Liver (tissue), 9 donors: ENCODE results near the gene CLMN. TPM values are rescaled to one million over a fixed set of nuclear protein-coding genes. Genes with fewer than 3 reads are reported as not detected.

ENCODE experiments used
- DNase-seq: peaks from one replicate; pipeline ENCODE4 v3.0.0-alpha.2; 2017; ENCODE audit warnings: low spot score
- H3K27ac ChIP-seq, 2 donors: one replicate each; pipeline ENCODE4 v1.7.0; 2013; ENCODE audit warnings: inconsistent platforms in 2 of 2, low read length in 2 of 2, control low read depth in 1 of 2, low read depth in 1 of 2, mild to moderate bottlenecking in 1 of 2
- H3K27me3 ChIP-seq, 4 donors: one replicate each; pipeline versions ENCODE4 v1.6.1 to v1.7.0; 2013; ENCODE audit warnings: low read length in 3 of 4, inconsistent platforms in 1 of 4, mild to moderate bottlenecking in 1 of 4, moderate library complexity in 1 of 4; ENCODE audit not compliant: control insufficient read depth in 4 of 4, insufficient read depth in 4 of 4
- H3K36me3 ChIP-seq, 4 donors: one replicate each; pipeline versions ENCODE4 v1.6.1 to v1.7.0; 2013; ENCODE audit warnings: low read length in 3 of 4, mild to moderate bottlenecking in 3 of 4, low read depth in 1 of 4, moderate library complexity in 1 of 4; ENCODE audit not compliant: control insufficient read depth in 4 of 4, insufficient read depth in 3 of 4
- H3K4me1 ChIP-seq, 4 donors: one replicate each; pipeline versions ENCODE4 v1.6.1 to v1.7.0; 2013; ENCODE audit warnings: low read length in 3 of 4, mild to moderate bottlenecking in 3 of 4, moderate library complexity in 1 of 4; ENCODE audit not compliant: control insufficient read depth in 4 of 4, insufficient read depth in 4 of 4
- H3K4me3 ChIP-seq, 3 donors: one replicate each; pipeline versions ENCODE4 v1.6.1 to v1.7.0; 2013; ENCODE audit warnings: low read length in 3 of 3, control low read depth in 1 of 3, low read depth in 1 of 3, mild to moderate bottlenecking in 1 of 3
- H3K9ac ChIP-seq, 2 donors: one replicate each; pipeline ENCODE4 v1.7.0; 2013; ENCODE audit warnings: low read length in 2 of 2, mild to moderate bottlenecking in 2 of 2, moderate library complexity in 2 of 2, control low read depth in 1 of 2, low read depth in 1 of 2
- H3K9me3 ChIP-seq, 4 donors: one replicate each; pipeline versions ENCODE4 v1.6.1 to v1.7.0; 2013; ENCODE audit warnings: low read length in 3 of 4; ENCODE audit not compliant: control insufficient read depth in 4 of 4
- EGR1 ChIP-seq, 2 donors: IDR thresholded peaks; 2 replicates each; pipeline ENCODE4 v1.6.1; 2016 to 2018; ENCODE audit warnings: antibody characterized with exemption in 2 of 2, low read depth in 2 of 2
- FOXA1 ChIP-seq: IDR thresholded peaks from 2 replicates; pipeline ENCODE4 v1.6.1; 2016; ENCODE audit warnings: antibody characterized with exemption
- FOXA2 ChIP-seq: IDR thresholded peaks from 2 replicates; pipeline ENCODE4 v1.6.1; 2016; ENCODE audit warnings: antibody characterized with exemption
- GABPA ChIP-seq, 2 donors: IDR thresholded peaks in 1 of 2; conservative IDR thresholded peaks in 1 of 2; 2 replicates each; pipeline ENCODE4 v1.6.1; 2016; ENCODE audit warnings: antibody characterized with exemption in 2 of 2, mild to moderate bottlenecking in 1 of 2, moderate library complexity in 1 of 2
- HNF4A ChIP-seq, 2 donors: conservative IDR thresholded peaks; 2 replicates each; pipeline ENCODE4 v1.6.1; 2016; ENCODE audit warnings: antibody characterized with exemption in 2 of 2, mild to moderate bottlenecking in 2 of 2
- HNF4G ChIP-seq: IDR thresholded peaks from 2 replicates; pipeline ENCODE4 v1.6.1; 2016; ENCODE audit warnings: antibody characterized with exemption
- JUND ChIP-seq, 2 donors: IDR thresholded peaks; 2 replicates each; pipeline ENCODE4 v1.6.1; 2016; ENCODE audit warnings: antibody characterized with exemption in 2 of 2
- MAX ChIP-seq: IDR thresholded peaks from 2 replicates; pipeline ENCODE4 v1.6.1; 2016; ENCODE audit warnings: antibody characterized with exemption
- NR2F2 ChIP-seq: IDR thresholded peaks from 2 replicates; pipeline ENCODE4 v1.6.1; 2016; ENCODE audit warnings: antibody characterized with exemption
- RAD21 ChIP-seq, 2 donors: IDR thresholded peaks; 2 replicates each; pipeline ENCODE4 v1.6.1; 2016; ENCODE audit warnings: antibody characterized with exemption in 2 of 2, mild to moderate bottlenecking in 2 of 2
- REST ChIP-seq: IDR thresholded peaks from 2 replicates; pipeline ENCODE4 v1.6.1; 2016; ENCODE audit warnings: antibody characterized with exemption, mild to moderate bottlenecking
- RXRA ChIP-seq, 2 donors: IDR thresholded peaks; 2 replicates each; pipeline ENCODE4 v1.6.1; 2017 to 2018; ENCODE audit warnings: antibody characterized with exemption in 2 of 2, mild to moderate bottlenecking in 1 of 2
- SP1 ChIP-seq: IDR thresholded peaks from 2 replicates; pipeline ENCODE4 v1.6.1; 2018; ENCODE audit warnings: antibody characterized with exemption, mild to moderate bottlenecking
- TAF1 ChIP-seq: conservative IDR thresholded peaks from 2 replicates; pipeline ENCODE4 v1.6.1; 2016; ENCODE audit warnings: antibody characterized with exemption, mild to moderate bottlenecking
- YY1 ChIP-seq: IDR thresholded peaks from 2 replicates; pipeline ENCODE4 v1.6.1; 2016; ENCODE audit warnings: antibody characterized with exemption, mild to moderate bottlenecking
- ZBTB33 ChIP-seq: IDR thresholded peaks from 2 replicates; pipeline ENCODE4 v1.6.1; 2016; ENCODE audit warnings: antibody characterized with exemption
- WGBS: extraction: QIAGEN DNeasy Blood & Tissue Kit; methylation state at CpG from one replicate; pipeline ENCODE4 v1.1.7; 2013; 5-methylcytosine and 5-hydroxymethylcytosine counted together
- polyA plus RNA-seq, 2 donors: library from polyadenylated mRNA; stranded (reverse) in 1 of 2; unstranded in 1 of 2; fragments of 200-250 nt in 1 of 2; fragments of >200 nt in 1 of 2; fragmentation: Nextera tagmentation in 1 of 2; extraction: Ambion mirVana in 1 of 2; gene quantifications; one replicate each; pipeline versions ENCODE4 v1.2.1 to v1.2.3, GENCODE V29; 2013 to 2015
- total RNA-seq, 2 donors: library from RNA; depleted of rRNA; stranded (reverse); fragments of >200 nt; gene quantifications; one replicate each; pipeline ENCODE4 v1.2.3, GENCODE V29; 2014
- TF ChIP-seq, protein P1 (sequence below): IDR thresholded peaks from 2 replicates; pipeline ENCODE4 v1.6.1; 2016; ENCODE audit warnings: antibody characterized with exemption
- TF ChIP-seq, protein P2 (sequence below): fragments of 150-350 bp; IDR thresholded peaks from 2 replicates; pipeline ENCODE4 v1.5.1; 2017; ENCODE audit warnings: improper control_type of control experiment, low read depth, low read length; ENCODE audit not compliant: missing input control
- donor health status: healthy.
- donor health status: healthy.
- donor health status: healthy.
- donor health status: healthy.
- donor health status: healthy.

CLMN gene
- total and polyA plus RNA-seq, 4 donors, result 6.0 to 41.1 (median 24.1) TPM

DNA sequence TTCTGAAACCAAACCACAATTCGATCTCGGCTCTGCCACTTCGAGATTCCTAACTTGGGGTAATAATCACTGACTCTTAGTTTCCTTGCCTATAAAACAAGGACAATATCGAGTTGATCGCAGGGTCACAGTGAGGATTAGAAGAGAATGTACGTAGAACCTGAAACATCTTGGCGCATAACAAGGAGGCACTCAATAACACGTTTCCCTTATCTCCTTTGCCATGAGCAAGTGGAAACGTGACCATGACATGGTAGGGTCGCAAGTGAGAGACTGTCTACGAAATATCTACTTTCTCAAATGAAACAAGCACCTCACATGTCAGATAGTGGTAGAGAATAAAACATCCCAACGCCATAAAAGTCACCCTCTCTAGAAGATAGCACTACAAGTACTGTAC lies 164.7 kb downstream of the CLMN start:
- Histone ChIP-seq H3K9me3 (no peaks in the 10 kb centered on the region), H3K4me3 (peak overlapping the region in 1 of 3 donors; percentile 20), H3K27me3 (no peaks in the 10 kb centered on the region), H3K27ac (peak overlapping the region in 1 of 2 donors; percentile 24), H3K9ac (no peak overlapping the region), H3K4me1 (peaks cover 2 to 39% (median 14%) of the 10 kb centered on the region in 4 donors), H3K36me3 (no peaks in the 10 kb centered on the region)
- no peak for DNase-seq
- WGBS, result 91% methylated on average over 12 of the region's 12 CpGs
- TF ChIP-seq YY1 (no peak), SP1 (no peak), JUND (IDR thresholded peaks at IDR 0.05) (no peak), RXRA (IDR thresholded peaks at IDR 0.05) (no peak), HNF4A (conservative IDR thresholded peaks at IDR 0.05) (no peak), GABPA (IDR thresholded peaks at IDR 0.05 in 1 of 2, conservative IDR thresholded peaks at IDR 0.05 in 1 of 2) (no peak), EGR1 (IDR thresholded peaks at IDR 0.05; ENCODE audit: low read depth in 2 of 2) (no peak), NR2F2 (no peak), TAF1 (no peak), REST (no peak), HNF4G (no peak), RAD21 (IDR thresholded peaks at IDR 0.05) (no peak)
- TF ChIP-seq, protein P1, sequence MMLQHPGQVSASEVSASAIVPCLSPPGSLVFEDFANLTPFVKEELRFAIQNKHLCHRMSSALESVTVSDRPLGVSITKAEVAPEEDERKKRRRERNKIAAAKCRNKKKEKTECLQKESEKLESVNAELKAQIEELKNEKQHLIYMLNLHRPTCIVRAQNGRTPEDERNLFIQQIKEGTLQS, result no peak
- TF ChIP-seq, protein P2, sequence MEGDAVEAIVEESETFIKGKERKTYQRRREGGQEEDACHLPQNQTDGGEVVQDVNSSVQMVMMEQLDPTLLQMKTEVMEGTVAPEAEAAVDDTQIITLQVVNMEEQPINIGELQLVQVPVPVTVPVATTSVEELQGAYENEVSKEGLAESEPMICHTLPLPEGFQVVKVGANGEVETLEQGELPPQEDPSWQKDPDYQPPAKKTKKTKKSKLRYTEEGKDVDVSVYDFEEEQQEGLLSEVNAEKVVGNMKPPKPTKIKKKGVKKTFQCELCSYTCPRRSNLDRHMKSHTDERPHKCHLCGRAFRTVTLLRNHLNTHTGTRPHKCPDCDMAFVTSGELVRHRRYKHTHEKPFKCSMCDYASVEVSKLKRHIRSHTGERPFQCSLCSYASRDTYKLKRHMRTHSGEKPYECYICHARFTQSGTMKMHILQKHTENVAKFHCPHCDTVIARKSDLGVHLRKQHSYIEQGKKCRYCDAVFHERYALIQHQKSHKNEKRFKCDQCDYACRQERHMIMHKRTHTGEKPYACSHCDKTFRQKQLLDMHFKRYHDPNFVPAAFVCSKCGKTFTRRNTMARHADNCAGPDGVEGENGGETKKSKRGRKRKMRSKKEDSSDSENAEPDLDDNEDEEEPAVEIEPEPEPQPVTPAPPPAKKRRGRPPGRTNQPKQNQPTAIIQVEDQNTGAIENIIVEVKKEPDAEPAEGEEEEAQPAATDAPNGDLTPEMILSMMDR, result no peak

DNA sequence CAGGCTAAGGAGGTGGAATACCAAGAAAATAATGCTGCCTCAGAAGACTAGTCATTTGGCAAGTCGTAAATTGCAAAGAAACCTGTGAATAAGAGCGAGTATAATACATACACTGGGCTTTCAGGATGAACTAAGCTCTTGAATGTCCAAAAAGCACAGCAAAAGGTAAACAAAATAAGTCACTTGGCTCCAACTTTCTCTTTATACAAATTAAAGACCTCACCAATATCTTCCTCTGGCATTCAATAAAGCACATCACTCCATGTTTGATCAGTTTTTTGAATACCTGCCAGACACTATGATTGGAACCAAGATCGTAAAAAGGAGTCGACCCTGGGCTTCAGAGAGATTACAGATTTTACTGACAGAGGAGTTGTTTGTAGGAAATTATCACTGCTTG lies 165.8 kb downstream of the CLMN start:
- 44% methylated on average over 4 of the region's 4 CpGs for WGBS
- H3K36me3 ChIP-seq, result no peaks in the 10 kb centered on the region
- no peak overlapping the region for H3K27ac ChIP-seq
- no peak overlapping the region for H3K4me3 ChIP-seq
- peaks cover 2 to 42% (median 14%) of the 10 kb centered on the region in 4 donors for H3K4me1 ChIP-seq
- no peak overlapping the region for H3K9ac ChIP-seq
- no peaks in the 10 kb centered on the region for H3K27me3 ChIP-seq
- H3K9me3 ChIP-seq, result no peaks in the 10 kb centered on the region
- no peak for DNase-seq
- TF ChIP-seq TAF1 (no peak), HNF4A (conservative IDR thresholded peaks at IDR 0.05) (no peak), MAX (no peak), RXRA (IDR thresholded peaks at IDR 0.05) (no peak), NR2F2 (no peak), JUND (IDR thresholded peaks at IDR 0.05) (no peak), FOXA1 (no peak), RAD21 (IDR thresholded peaks at IDR 0.05) (no peak), EGR1 (IDR thresholded peaks at IDR 0.05; ENCODE audit: low read depth in 2 of 2) (no peak), ZBTB33 (no peak), SP1 (no peak), HNF4G (no peak), REST (no peak), FOXA2 (no peak), YY1 (no peak)
- TF ChIP-seq, protein P1, result no peak
